HuH-7.5 (cell line): ENCODE results near the gene SCUBE1.

Source experiments
- DNase-seq: peaks from one replicate; pipeline ENCODE4 v3.0.0; 2011; ENCODE audit warnings: low spot score

SCUBE1 gene

GRCh38 chr22:43173976-43174720 is 169.0 kb downstream of the SCUBE1 start:
- no peak for DNase-seq

- no peak for DNase-seq
Measured at GRCh38 chr22:43173566-43173965, 169.6 kb downstream of the SCUBE1 start.

- DNase-seq, result no peak
Measured at GRCh38 chr22:43172191-43172590, 171.0 kb downstream of the SCUBE1 start.

- no peak for DNase-seq
Measured at GRCh38 chr22:43171607-43172006, 171.6 kb downstream of the SCUBE1 start.

- DNase-seq, result no peak
Measured at GRCh38 chr22:43171019-43171491, 172.1 kb downstream of the SCUBE1 start.

GRCh38 chr22:43170131-43170480 is 173.1 kb downstream of the SCUBE1 start:
- no peak for DNase-seq

GRCh38 chr22:43169310-43170130 is 173.7 kb downstream of the SCUBE1 start:
- no peak for DNase-seq

- DNase-seq, result no peak
Measured at GRCh38 chr22:43168471-43169309, 174.5 kb downstream of the SCUBE1 start.

GRCh38 chr22:43167001-43167589 is 176.1 kb downstream of the SCUBE1 start:
- no peak for DNase-seq

GRCh38 chr22:43166132-43166930 is 176.8 kb downstream of the SCUBE1 start:
- no peak for DNase-seq

- no peak for DNase-seq
Measured at GRCh38 chr22:43164636-43165035, 178.5 kb downstream of the SCUBE1 start.

- DNase-seq, result no peak
Measured at GRCh38 chr22:43163241-43163795, 179.9 kb downstream of the SCUBE1 start.

GRCh38 chr22:43162412-43163150 is 180.6 kb downstream of the SCUBE1 start:
- DNase-seq, result no peak

- no peak for DNase-seq
Measured at GRCh38 chr22:43160497-43161126, 182.6 kb downstream of the SCUBE1 start.

GRCh38 chr22:43159484-43160178 is 183.5 kb downstream of the SCUBE1 start:
- DNase-seq, result peak; percentile 49

GRCh38 chr22:43158778-43159483 is 184.2 kb downstream of the SCUBE1 start:
- DNase-seq, result no peak

- no peak for DNase-seq
Measured at GRCh38 chr22:43157874-43158546, 185.2 kb downstream of the SCUBE1 start.

GRCh38 chr22:43156413-43156812 is 186.8 kb downstream of the SCUBE1 start:
- no peak for DNase-seq
